ENCODE measurements around the gene PCDHGA7. TPM values are rescaled to one million over a fixed set of nuclear protein-coding genes. Genes with fewer than 3 reads are reported as not detected.
A peak's percentile ranks its signal among the peaks of the same experiment; 100 is the strongest.
"Not testable (repeated sequence)": the region's sequence is repeated elsewhere in the genome, so short reads cannot be mapped to it uniquely, and the experiment has no call there.

Gene PCDHGA7
- total RNA-seq, 4 donors from 2014 or later = 5.1 to 9.8 (median 7.8) TPM

GRCh38 chr5:141369994-141370848 lies 12.3 kb upstream of the PCDHGA7 start, which contains the start of gene PCDHGB3:
Gene PCDHGB3 (plus strand): TSS chr5:141370242. CDS start chr5:141370395, 153 bp downstream.
- 13 to 18% methylated on average over 32 of the region's 32 CpGs for WGBS, 2 donors
- Histone ChIP-seq H3K27ac (no peak within 1 kb of the TSS), H3K27me3 (no peaks in the 10 kb centered on the region), H3K9me3 (no peaks in the 10 kb centered on the region), H3K4me3 (replicated peaks in 1 of 3) (no peak within 1 kb of the TSS), H3K36me3 (no peaks in the 10 kb centered on the region), H3K4me1 (no peaks in the 10 kb centered on the region)
- intact Hi-C loops (cut with DNase I) = no loop called here
- DNase-seq = peak; percentile 50 to 56
- TF ChIP-seq, protein P1, sequence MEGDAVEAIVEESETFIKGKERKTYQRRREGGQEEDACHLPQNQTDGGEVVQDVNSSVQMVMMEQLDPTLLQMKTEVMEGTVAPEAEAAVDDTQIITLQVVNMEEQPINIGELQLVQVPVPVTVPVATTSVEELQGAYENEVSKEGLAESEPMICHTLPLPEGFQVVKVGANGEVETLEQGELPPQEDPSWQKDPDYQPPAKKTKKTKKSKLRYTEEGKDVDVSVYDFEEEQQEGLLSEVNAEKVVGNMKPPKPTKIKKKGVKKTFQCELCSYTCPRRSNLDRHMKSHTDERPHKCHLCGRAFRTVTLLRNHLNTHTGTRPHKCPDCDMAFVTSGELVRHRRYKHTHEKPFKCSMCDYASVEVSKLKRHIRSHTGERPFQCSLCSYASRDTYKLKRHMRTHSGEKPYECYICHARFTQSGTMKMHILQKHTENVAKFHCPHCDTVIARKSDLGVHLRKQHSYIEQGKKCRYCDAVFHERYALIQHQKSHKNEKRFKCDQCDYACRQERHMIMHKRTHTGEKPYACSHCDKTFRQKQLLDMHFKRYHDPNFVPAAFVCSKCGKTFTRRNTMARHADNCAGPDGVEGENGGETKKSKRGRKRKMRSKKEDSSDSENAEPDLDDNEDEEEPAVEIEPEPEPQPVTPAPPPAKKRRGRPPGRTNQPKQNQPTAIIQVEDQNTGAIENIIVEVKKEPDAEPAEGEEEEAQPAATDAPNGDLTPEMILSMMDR (IDR thresholded peaks at IDR 0.05) = peak in 3 of 6 experiments; percentile 31 to 46 (median 36)
- no peak for TF ChIP-seq POLR2A (IDR thresholded peaks at IDR 0.05)

- DNase-seq = no peak
Measured at GRCh38 chr5:141371572-141372475, 10.7 kb upstream of the PCDHGA7 start.

DNA sequence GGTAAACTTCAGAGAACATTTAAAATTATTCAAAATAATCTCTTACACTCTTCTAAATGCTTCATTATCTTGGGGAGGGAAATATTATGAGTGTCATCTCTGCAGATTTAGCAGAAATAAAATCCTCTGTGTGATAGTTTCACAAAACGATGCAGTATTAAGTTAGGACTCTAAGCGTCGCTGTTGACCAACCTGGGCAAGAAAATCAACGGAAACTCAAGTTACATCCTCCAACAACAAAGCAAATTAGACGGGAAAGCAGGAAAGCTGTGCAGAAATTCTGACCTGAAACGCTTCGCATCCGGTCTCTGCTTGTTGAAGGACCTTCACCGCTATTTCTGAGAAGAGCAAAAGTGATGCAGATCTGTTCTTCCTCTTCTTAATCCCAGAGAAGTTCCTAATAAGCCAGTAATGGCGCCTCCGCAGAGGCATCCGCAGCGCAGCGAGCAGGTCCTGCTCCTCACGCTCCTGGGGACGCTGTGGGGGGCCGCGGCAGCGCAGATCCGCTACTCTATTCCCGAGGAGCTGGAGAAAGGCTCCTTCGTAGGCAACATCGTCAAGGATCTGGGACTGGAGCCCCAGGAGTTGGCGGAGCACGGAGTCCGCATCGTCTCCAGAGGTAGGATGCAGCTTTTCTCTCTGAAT lies 8.7 kb upstream of the PCDHGA7 start, which contains the start of gene PCDHGA6:
TSS of gene PCDHGA6 (plus strand) at position 219 of the 645 bp plus-strand sequence. CDS start at position 412, 193 bp downstream.
- 12 to 13% methylated on average over 12 to 27 of the region's 27 CpGs for WGBS, 2 donors
- no peak for DNase-seq
- H3K9me3 ChIP-seq = no peaks in the 10 kb centered on the region
- no peak within 1 kb of the TSS for H3K27ac ChIP-seq
- no peaks in the 10 kb centered on the region for H3K27me3 ChIP-seq
- H3K4me1 ChIP-seq = no peaks in the 10 kb centered on the region
- H3K36me3 ChIP-seq = no peaks in the 10 kb centered on the region
- no peak for TF ChIP-seq POLR2A (IDR thresholded peaks at IDR 0.05)
- TF ChIP-seq, protein P1 (IDR thresholded peaks at IDR 0.05) = peak in 5 of 6 experiments; percentile 10 to 39 (median 15)
- no peak within 1 kb of the TSS for H3K4me3 ChIP-seq (replicated peaks in 1 of 3)
- intact Hi-C loops (cut with DNase I) = no loop called here

More at GRCh38 chr5:141371572-141372475, 10.7 kb upstream of the PCDHGA7 start:
- intact Hi-C loops (cut with DNase I) = no loop called here
- no peaks in the 10 kb centered on the region for H3K27me3 ChIP-seq
- TF ChIP-seq POLR2A (IDR thresholded peaks at IDR 0.05) = no peak
- TF ChIP-seq, protein P1 (IDR thresholded peaks at IDR 0.05) = no peak
- 26 to 49% methylated on average over 19 to 45 of the region's 69 CpGs for WGBS, 2 donors
- no peaks in the 10 kb centered on the region for H3K9me3 ChIP-seq
- H3K4me3 ChIP-seq (replicated peaks in 1 of 3) = no peak overlapping the region
- no peaks in the 10 kb centered on the region for H3K36me3 ChIP-seq
- H3K27ac ChIP-seq = no peak overlapping the region
- H3K4me1 ChIP-seq = no peaks in the 10 kb centered on the region

DNA sequence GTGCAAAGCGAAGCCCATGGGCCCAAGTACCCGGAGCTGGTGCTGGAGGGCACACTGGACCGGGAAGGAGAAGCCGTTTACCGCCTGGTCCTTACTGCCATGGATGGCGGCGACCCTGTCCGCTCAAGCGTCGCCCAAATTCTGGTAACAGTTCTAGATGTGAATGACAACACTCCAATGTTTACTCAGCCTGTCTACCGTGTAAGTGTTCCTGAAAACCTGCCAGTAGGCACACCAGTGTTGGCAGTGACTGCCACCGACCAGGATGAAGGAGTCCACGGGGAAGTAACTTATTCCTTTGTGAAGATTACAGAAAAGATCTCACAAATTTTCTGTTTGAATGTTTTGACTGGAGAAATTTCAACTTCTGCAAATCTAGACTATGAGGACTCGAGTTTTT lies 7.9 kb upstream of the PCDHGA7 start:
- DNase-seq = peak; percentile 23 to 32
- Histone ChIP-seq H3K9me3 (no peaks in the 10 kb centered on the region), H3K36me3 (no peaks in the 10 kb centered on the region), H3K4me3 (replicated peaks in 1 of 3) (no peak overlapping the region), H3K27ac (no peak overlapping the region), H3K27me3 (no peaks in the 10 kb centered on the region), H3K4me1 (no peaks in the 10 kb centered on the region)
- intact Hi-C loops (cut with DNase I) = no loop called here
- 46 to 56% methylated on average over 14 of the region's 14 CpGs for WGBS, 2 donors
- no peak for TF ChIP-seq POLR2A (IDR thresholded peaks at IDR 0.05)
- TF ChIP-seq, protein P1 (IDR thresholded peaks at IDR 0.05) = no peak

DNA sequence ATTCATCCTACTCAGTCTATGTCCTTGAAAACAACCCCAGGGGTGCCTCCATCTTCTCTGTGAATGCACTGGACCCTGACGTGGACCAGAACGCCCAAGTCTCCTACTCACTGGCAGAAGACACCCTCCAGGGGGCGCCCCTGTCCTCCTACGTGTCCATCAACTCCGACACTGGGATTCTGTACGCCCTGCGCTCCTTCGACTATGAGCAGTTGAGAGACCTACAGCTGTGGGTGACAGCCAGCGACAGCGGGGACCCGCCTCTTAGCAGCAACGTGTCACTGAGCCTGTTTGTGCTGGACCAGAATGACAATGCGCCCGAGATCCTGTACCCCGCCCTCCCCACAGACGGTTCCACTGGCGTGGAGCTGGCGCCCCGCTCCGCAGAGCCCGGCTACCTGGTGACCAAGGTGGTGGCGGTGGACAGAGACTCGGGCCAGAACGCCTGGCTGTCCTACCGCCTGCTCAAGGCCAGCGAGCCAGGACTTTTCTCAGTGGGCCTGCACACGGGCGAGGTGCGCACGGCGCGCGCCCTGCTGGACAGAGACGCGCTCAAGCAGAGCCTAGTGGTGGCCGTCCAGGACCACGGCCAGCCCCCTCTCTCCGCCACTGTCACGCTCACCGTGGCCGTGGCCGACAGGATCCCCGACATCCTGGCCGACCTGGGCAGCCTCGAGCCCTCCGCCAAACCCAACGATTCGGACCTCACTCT lies 6.9 kb upstream of the PCDHGA7 start:
- H3K27ac ChIP-seq; H3K4me1 ChIP-seq; H3K27me3 ChIP-seq; intact Hi-C loops (cut with DNase I); H3K4me3 ChIP-seq (replicated peaks in 1 of 3); H3K36me3 ChIP-seq; DNase-seq; H3K9me3 ChIP-seq: not testable (repeated sequence)
- WGBS, 2 donors = 38 to 42% methylated on average over 12 to 15 of the region's 48 CpGs

Measured in thyroid gland (tissue), 4 donors.